HG03432 (cell line): ENCODE data around the gene TGFA.

Source experiments
- ATAC-seq: cut with Tn5 transposase; IDR thresholded peaks from one replicate; pipeline ENCODE4 v1.9.1; 2021; ENCODE audit warnings: mild to moderate bottlenecking, moderate library complexity; ENCODE audit not compliant: unreplicated experiment

Gene TGFA

GRCh38 chr2:70553334-70553583 is 367 bp downstream of the TGFA start:
- ATAC-seq: no peak

- ATAC-seq: no peak
These were observed 909 bp downstream of the TGFA start for GRCh38 chr2:70552501-70553333.

DNA sequence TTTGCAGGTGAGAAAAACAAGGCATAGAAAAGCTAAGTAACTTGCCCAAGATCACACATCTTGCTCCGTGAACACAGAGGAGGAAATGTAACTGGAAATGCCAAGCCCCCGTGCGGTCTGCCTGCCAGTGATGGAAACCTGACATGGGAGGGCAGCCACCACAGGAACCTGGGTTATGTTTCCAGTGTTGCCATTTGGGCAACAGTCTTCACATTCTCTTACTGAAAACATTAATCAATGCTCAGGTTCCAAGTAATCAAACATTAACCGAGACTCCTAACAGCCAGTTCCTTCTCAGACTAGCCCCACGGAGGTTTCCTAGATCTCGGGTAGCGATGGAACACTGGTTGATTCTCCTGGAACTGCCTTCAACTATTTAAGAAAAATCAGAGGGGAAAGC is 2.5 kb downstream of the TGFA start:
- no peak for ATAC-seq

GRCh38 chr2:70549962-70550361 is 3.7 kb downstream of the TGFA start:
- ATAC-seq: no peak

- no peak for ATAC-seq
These were observed 4.4 kb downstream of the TGFA start for GRCh38 chr2:70549064-70549710.

- ATAC-seq: no peak
These were observed 5.4 kb downstream of the TGFA start for GRCh38 chr2:70548233-70548632.

GRCh38 chr2:70546885-70547284 is 6.7 kb downstream of the TGFA start:
- ATAC-seq: no peak

DNA sequence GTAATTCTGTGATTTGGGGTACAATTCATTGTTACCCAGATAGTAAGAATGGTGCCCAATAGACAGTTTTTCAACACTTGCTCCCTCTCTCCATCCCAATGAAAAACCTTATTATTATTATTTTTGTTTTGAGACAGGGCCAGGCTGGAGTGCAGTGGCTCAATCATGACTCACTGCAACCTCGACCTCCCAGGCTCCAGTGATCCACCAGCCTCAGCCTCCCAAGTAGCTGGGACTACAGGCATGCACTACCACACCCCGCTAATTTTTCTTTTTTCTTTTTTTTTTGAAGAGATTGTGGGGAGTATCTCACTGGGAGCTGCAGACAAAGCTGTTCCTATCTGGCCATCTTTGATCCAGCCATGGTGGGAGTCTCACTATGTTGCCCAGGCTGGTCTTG is 7.2 kb downstream of the TGFA start:
- ATAC-seq: no peak

GRCh38 chr2:70541481-70542020 is 12.1 kb downstream of the TGFA start:
- no peak for ATAC-seq

DNA sequence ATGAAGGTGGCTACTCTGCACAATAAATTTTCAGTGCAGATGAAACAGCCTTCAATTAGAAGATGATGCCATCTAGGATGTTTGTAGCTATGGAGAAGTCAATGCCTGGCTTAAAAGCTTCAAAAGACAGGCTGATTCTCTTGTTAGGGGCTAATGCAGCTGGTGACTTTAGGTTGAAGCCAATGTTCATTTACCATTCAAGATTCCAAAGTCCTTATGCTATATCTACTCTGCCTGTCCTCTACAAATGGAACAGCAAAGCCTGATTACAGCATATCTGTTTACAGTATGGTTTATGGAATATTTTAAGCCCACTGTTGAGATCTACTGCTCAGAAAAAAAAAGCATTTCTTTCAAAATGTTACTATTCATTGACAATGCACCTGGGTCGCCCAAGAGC is 15.8 kb downstream of the TGFA start:
- ATAC-seq: no peak

GRCh38 chr2:70536517-70537055 is 17.0 kb downstream of the TGFA start:
- ATAC-seq: no peak

- no peak for ATAC-seq
These were observed 18.1 kb downstream of the TGFA start for GRCh38 chr2:70535573-70535972.

GRCh38 chr2:70534183-70534836 is 19.3 kb downstream of the TGFA start:
- no peak for ATAC-seq

- ATAC-seq: no peak
These were observed 21.2 kb downstream of the TGFA start for GRCh38 chr2:70532244-70532935.

GRCh38 chr2:70531419-70532086 is 22.1 kb downstream of the TGFA start:
- ATAC-seq: no peak

- no peak for ATAC-seq
These were observed 24.0 kb downstream of the TGFA start for GRCh38 chr2:70529610-70530009.

DNA sequence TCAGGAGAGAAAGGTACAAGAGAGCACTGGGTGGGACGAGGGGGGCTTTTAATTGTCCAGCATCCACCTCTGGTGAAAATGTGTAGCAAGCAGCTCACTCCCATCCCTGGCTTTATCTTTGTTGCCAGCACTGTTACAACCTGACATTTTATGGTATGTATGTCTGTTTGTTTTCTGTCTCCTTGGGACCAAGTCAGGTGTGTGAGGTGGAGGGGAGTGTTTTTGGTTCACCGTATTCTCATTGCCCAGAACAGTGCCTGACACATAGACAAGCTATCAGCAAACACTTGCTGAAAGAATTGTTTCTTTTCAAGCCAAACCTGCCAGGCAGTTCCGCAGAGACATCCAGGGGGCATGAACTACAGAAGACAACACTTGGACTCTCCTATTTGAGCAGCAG is 24.7 kb downstream of the TGFA start:
- ATAC-seq: no peak

GRCh38 chr2:70528276-70528675 is 25.4 kb downstream of the TGFA start:
- ATAC-seq: no peak

GRCh38 chr2:70527447-70528080 is 26.1 kb downstream of the TGFA start:
- no peak for ATAC-seq

DNA sequence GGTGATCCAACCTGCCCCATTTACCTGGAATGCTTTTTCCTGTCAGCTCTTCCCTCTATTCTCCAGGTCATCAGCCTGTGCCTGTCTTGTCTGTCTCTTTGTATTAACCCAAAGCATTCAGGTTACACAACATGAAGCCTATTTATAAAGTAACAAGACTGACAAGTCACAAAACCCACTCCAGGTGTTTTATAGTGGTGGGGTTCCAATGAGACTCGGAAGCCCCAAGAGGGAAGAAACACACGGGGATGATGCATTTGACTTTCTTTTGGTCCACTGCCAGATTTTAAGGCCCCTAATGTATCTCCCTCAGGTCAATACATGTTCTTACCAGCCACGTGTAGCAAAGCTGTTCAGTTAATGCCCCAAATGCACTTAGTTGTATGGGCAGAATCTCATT is 27.5 kb downstream of the TGFA start:
- no peak for ATAC-seq
